GM19043 (cell line): Measurements from ENCODE around the gene NLGN4X.

Experiments used
- ATAC-seq: cut with Tn5 transposase; IDR thresholded peaks from one replicate; pipeline ENCODE4 v1.9.1; 2021; ENCODE audit warnings: low read depth; ENCODE audit not compliant: unreplicated experiment

Gene NLGN4X

GRCh38 chrX:6228720-6229119 is at the start of gene NLGN4X:
Gene NLGN4X (minus strand): TSS chrX:6228867. CDS start chrX:6151466, 77,401 bp downstream.
- ATAC-seq, result no peak

- ATAC-seq, result no peak
Measured at GRCh38 chrX:6266041-6266440, 37.4 kb upstream of the NLGN4X start.

GRCh38 chrX:6262959-6263358 is 34.3 kb upstream of the NLGN4X start:
- ATAC-seq, result no peak

- no peak for ATAC-seq
Measured at GRCh38 chrX:6257025-6257424, 28.4 kb upstream of the NLGN4X start.

- no peak for ATAC-seq
Measured at GRCh38 chrX:6244666-6245065, 16.0 kb upstream of the NLGN4X start.

- ATAC-seq, result no peak
Measured at GRCh38 chrX:6238576-6238975, 9.9 kb upstream of the NLGN4X start.

- ATAC-seq, result no peak
Measured at GRCh38 chrX:6227935-6228334, 732 bp downstream of the NLGN4X start.

GRCh38 chrX:6227453-6227835 is 1.2 kb downstream of the NLGN4X start:
- no peak for ATAC-seq

GRCh38 chrX:6226596-6227452 is 1.8 kb downstream of the NLGN4X start:
- no peak for ATAC-seq

GRCh38 chrX:6225911-6226595 is 2.6 kb downstream of the NLGN4X start:
- ATAC-seq, result no peak

GRCh38 chrX:6225288-6225910 is 3.3 kb downstream of the NLGN4X start:
- no peak for ATAC-seq

- no peak for ATAC-seq
Measured at GRCh38 chrX:6223516-6223915, 5.2 kb downstream of the NLGN4X start.

GRCh38 chrX:6210230-6210629 is 18.4 kb downstream of the NLGN4X start:
- no peak for ATAC-seq

GRCh38 chrX:6203462-6204215 is 25.0 kb downstream of the NLGN4X start:
- no peak for ATAC-seq

- ATAC-seq, result no peak
Measured at GRCh38 chrX:6199486-6199885, 29.2 kb downstream of the NLGN4X start.

GRCh38 chrX:6187256-6187655 is 41.4 kb downstream of the NLGN4X start:
- no peak for ATAC-seq

- ATAC-seq, result peak; percentile 97
Measured at GRCh38 chrX:6184900-6185515, 43.7 kb downstream of the NLGN4X start.

- no peak for ATAC-seq
Measured at GRCh38 chrX:6175914-6176313, 52.8 kb downstream of the NLGN4X start.

- no peak for ATAC-seq
Measured at GRCh38 chrX:6170424-6170823, 58.2 kb downstream of the NLGN4X start.

GRCh38 chrX:6169407-6169806 is 59.3 kb downstream of the NLGN4X start:
- no peak for ATAC-seq
